SH-SY5Y (cell line): ENCODE data around the gene PPM1E.

Experiments
- GATA2 ChIP-seq: IDR thresholded peaks from 2 replicates; pipeline ENCODE4 v1.6.1; 2011; ENCODE audit warnings: mild to moderate bottlenecking, low read depth, low read length
- GATA3 ChIP-seq: IDR thresholded peaks from 2 replicates; pipeline ENCODE4 v1.6.1; 2011; ENCODE audit warnings: low read depth, mild to moderate bottlenecking, low read length, moderate library complexity

- TF ChIP-seq GATA3 (no peak), GATA2 (no peak)
These were observed 256.3 kb downstream of the PPM1E start for GRCh38 chr17:59011975-59012374.
